K562 (cell line): ENCODE data around the gene SRI.

ENCODE experiments used
- BRCA1 ChIP-seq, 2 experiments: fragments of 450-650 bp in 1 of 2; sonication (generic) in 1 of 2; formaldehyde crosslinking in 1 of 2; IDR thresholded peaks; 2 replicates each; pipeline versions ENCODE4 v1.5.0 to v1.6.1; 2017 to 2020; ENCODE audit warnings: mild to moderate bottlenecking in 1 of 2, missing genetic modification reagents in 1 of 2
- CBX5 ChIP-seq: IDR thresholded peaks from 2 replicates; pipeline ENCODE4 v1.6.1; 2014; ENCODE audit warnings: low read depth, borderline replicate concordance
- EHMT2 ChIP-seq: fragments of 450-650 bp; IDR thresholded peaks from 2 replicates; pipeline ENCODE4 v1.6.1; 2018; ENCODE audit warnings: antibody characterized with exemption
- EP300 ChIP-seq: IDR thresholded peaks from 2 replicates; pipeline ENCODE4 v1.6.1; 2012; ENCODE audit warnings: low read length, improper control_type of control experiment
- EZH2 ChIP-seq: IDR thresholded peaks from 2 replicates; pipeline ENCODE4 v1.6.1; 2012; ENCODE audit warnings: low read depth, mild to moderate bottlenecking, inconsistent platforms, low read length, borderline replicate concordance
- GATA2 ChIP-seq: sonication (generic); formaldehyde crosslinking; IDR thresholded peaks from 2 replicates; pipeline ENCODE4 v1.4.0; 2020; ENCODE audit warnings: mild to moderate bottlenecking, missing genetic modification reagents
- HDGF ChIP-seq: fragments of 450-650 bp; IDR thresholded peaks from 2 replicates; pipeline ENCODE4 v1.6.1; 2016
- POLR2AphosphoS5 ChIP-seq: IDR thresholded peaks from 2 replicates; pipeline ENCODE4 v1.6.1; 2011; ENCODE audit warnings: mild to moderate bottlenecking, low read depth, low read length, moderate library complexity; ENCODE audit not compliant: control insufficient read depth, insufficient read depth
- POLR3A ChIP-seq: IDR thresholded peaks from 2 replicates; pipeline ENCODE4 v1.6.1; 2011; ENCODE audit warnings: borderline replicate concordance, mild to moderate bottlenecking, moderate library complexity; ENCODE audit not compliant: insufficient read length, insufficient read depth; ENCODE audit errors: extremely low read depth
- ZKSCAN3 ChIP-seq: fragments of 250-450 bp; sonication (Bioruptor Pico); IDR thresholded peaks from 2 replicates; pipeline ENCODE4 v1.4.0; 2020
- TF ChIP-seq, protein P1 (sequence below), 2 experiments: IDR thresholded peaks; 2 replicates each; pipeline ENCODE4 v1.6.1; 2012; ENCODE audit warnings: improper control_type of control experiment in 2 of 2, low read depth in 2 of 2, low read length in 2 of 2, borderline replicate concordance in 1 of 2
- TF ChIP-seq, protein P2 (sequence below), 3 experiments: IDR thresholded peaks in 2 of 3; conservative IDR thresholded peaks in 1 of 3; 2 replicates each; pipeline ENCODE4 v1.5.1; 2011 to 2012; ENCODE audit warnings: low read length in 3 of 3, mild to moderate bottlenecking in 3 of 3, control low read depth in 2 of 3, improper control_type of control experiment in 1 of 3, inconsistent platforms in 1 of 3, low read depth in 1 of 3, mixed read lengths in 1 of 3, moderate library complexity in 1 of 3; ENCODE audit not compliant: insufficient read depth in 2 of 3

DNA sequence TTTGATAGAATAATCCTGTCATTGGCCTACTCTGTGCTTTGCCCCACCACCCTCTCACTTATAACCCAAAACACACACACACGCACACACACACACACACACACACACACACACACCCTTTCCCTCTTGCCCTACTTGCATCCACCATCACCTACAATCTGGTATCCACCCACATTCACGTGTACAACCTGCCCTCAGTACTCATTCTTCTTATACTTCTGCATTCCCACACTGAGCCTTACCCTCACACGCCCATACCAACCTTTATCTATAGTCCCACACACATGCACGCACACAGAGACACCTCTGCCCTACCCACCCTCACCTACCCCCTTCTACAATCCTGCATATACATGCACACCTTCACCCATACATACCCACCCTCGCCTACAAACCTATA lies 10.8 kb upstream of the SRI start:
- no peak for TF ChIP-seq POLR2AphosphoS5
- TF ChIP-seq EZH2: no peak
- no peak for TF ChIP-seq HDGF
- TF ChIP-seq, protein P1, sequence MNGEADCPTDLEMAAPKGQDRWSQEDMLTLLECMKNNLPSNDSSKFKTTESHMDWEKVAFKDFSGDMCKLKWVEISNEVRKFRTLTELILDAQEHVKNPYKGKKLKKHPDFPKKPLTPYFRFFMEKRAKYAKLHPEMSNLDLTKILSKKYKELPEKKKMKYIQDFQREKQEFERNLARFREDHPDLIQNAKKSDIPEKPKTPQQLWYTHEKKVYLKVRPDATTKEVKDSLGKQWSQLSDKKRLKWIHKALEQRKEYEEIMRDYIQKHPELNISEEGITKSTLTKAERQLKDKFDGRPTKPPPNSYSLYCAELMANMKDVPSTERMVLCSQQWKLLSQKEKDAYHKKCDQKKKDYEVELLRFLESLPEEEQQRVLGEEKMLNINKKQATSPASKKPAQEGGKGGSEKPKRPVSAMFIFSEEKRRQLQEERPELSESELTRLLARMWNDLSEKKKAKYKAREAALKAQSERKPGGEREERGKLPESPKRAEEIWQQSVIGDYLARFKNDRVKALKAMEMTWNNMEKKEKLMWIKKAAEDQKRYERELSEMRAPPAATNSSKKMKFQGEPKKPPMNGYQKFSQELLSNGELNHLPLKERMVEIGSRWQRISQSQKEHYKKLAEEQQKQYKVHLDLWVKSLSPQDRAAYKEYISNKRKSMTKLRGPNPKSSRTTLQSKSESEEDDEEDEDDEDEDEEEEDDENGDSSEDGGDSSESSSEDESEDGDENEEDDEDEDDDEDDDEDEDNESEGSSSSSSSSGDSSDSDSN (IDR thresholded peaks at IDR 0.05; ENCODE audit: borderline replicate concordance in 1 of 2, low read depth in 2 of 2, low read length in 2 of 2): no peak
- no peak for TF ChIP-seq BRCA1 (IDR thresholded peaks at IDR 0.05)
- TF ChIP-seq BRCA1 (CRISPR knock-in tag; IDR thresholded peaks at IDR 0.05): no peak
- TF ChIP-seq EHMT2: no peak
- no peak for TF ChIP-seq ZKSCAN3 (CRISPR knock-in tag)
- no peak for TF ChIP-seq GATA2 (CRISPR knock-in tag)
- no peak for TF ChIP-seq CBX5
- no peak for TF ChIP-seq EP300
- TF ChIP-seq, protein P2, sequence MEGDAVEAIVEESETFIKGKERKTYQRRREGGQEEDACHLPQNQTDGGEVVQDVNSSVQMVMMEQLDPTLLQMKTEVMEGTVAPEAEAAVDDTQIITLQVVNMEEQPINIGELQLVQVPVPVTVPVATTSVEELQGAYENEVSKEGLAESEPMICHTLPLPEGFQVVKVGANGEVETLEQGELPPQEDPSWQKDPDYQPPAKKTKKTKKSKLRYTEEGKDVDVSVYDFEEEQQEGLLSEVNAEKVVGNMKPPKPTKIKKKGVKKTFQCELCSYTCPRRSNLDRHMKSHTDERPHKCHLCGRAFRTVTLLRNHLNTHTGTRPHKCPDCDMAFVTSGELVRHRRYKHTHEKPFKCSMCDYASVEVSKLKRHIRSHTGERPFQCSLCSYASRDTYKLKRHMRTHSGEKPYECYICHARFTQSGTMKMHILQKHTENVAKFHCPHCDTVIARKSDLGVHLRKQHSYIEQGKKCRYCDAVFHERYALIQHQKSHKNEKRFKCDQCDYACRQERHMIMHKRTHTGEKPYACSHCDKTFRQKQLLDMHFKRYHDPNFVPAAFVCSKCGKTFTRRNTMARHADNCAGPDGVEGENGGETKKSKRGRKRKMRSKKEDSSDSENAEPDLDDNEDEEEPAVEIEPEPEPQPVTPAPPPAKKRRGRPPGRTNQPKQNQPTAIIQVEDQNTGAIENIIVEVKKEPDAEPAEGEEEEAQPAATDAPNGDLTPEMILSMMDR (IDR thresholded peaks at IDR 0.05 in 2 of 3, conservative IDR thresholded peaks at IDR 0.05 in 1 of 3; ENCODE audit: insufficient read depth in 2 of 3, low read depth in 1 of 3, low read length in 3 of 3): no peak
- no peak for TF ChIP-seq POLR3A
